Endothelial cell of umbilical vein (primary cell): Measurements from ENCODE around the gene CERS6.

Source experiments
- EZH2 ChIP-seq: IDR thresholded peaks from 2 replicates; pipeline ENCODE4 v1.6.1; 2012; ENCODE audit warnings: borderline replicate concordance, low read depth, mild to moderate bottlenecking, moderate library complexity, low read length, inconsistent platforms; ENCODE audit not compliant: severe bottlenecking
- FOS ChIP-seq: IDR thresholded peaks from 2 replicates; pipeline ENCODE4 v1.6.1; 2011; ENCODE audit warnings: mild to moderate bottlenecking, low read length, moderate library complexity, borderline replicate concordance; ENCODE audit not compliant: insufficient read depth
- GATA2 ChIP-seq: IDR thresholded peaks from 2 replicates; pipeline ENCODE4 v1.7.0; 2011; ENCODE audit warnings: low read depth, mild to moderate bottlenecking, moderate library complexity, mixed read lengths, low read length; ENCODE audit not compliant: insufficient read length, insufficient read depth
- JUN ChIP-seq: IDR thresholded peaks from 2 replicates; pipeline ENCODE4 v1.6.1; 2011; ENCODE audit warnings: borderline replicate concordance, low read depth; ENCODE audit not compliant: insufficient read length, insufficient read depth
- POLR2A ChIP-seq: IDR thresholded peaks from 2 replicates; pipeline ENCODE4 v1.6.1; 2012; ENCODE audit warnings: low read depth, mild to moderate bottlenecking, control low read depth, low read length
- POLR2AphosphoS5 ChIP-seq: IDR thresholded peaks from 2 replicates; pipeline ENCODE4 v1.6.1; 2012; ENCODE audit warnings: low read depth, mild to moderate bottlenecking, control low read depth, low read length, moderate library complexity; ENCODE audit not compliant: insufficient read depth
- TF ChIP-seq, protein P1 (sequence below), 2 donors: IDR thresholded peaks; 1 replicate in 1 of 2; 2 replicates in 1 of 2; pipeline ENCODE4 v1.5.1; 2011; ENCODE audit warnings: low read length in 2 of 2, mild to moderate bottlenecking in 2 of 2, moderate library complexity in 2 of 2, control low read depth in 1 of 2, inconsistent platforms in 1 of 2, low read depth in 1 of 2; ENCODE audit not compliant: insufficient read depth in 1 of 2; ENCODE audit errors: extremely low read depth in 1 of 2
- TF ChIP-seq, protein P2 (sequence below): IDR thresholded peaks from 2 replicates; pipeline ENCODE4 v1.6.1; 2011; ENCODE audit not compliant: insufficient read depth, insufficient read length

DNA sequence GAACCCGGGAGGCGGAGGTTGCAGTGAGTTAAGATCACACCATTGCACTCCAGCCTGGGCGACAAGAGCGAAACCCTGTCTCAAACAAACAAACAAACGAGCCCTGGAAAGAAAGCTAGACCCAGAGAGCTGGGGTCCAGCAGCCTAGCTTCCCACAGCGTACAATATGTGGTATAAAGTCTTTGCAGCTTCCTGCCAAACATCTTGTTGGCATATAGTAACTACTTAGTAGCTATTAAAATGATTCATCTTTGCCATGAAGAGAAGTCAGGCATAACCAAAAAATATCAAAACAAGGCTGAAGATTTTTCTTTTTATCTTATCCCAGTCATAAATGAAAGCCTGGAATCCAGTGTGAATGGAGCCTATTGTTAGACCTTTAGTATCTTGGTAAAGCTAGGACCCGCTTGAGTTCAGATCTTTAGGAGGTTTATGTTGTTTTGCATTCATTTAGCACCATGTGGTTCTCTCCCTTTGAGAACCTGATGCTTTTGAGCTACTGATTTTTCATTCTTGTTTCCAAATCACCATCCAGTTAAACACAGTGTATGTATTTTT is 206.7 kb downstream of the CERS6 start:
- TF ChIP-seq, protein P1, sequence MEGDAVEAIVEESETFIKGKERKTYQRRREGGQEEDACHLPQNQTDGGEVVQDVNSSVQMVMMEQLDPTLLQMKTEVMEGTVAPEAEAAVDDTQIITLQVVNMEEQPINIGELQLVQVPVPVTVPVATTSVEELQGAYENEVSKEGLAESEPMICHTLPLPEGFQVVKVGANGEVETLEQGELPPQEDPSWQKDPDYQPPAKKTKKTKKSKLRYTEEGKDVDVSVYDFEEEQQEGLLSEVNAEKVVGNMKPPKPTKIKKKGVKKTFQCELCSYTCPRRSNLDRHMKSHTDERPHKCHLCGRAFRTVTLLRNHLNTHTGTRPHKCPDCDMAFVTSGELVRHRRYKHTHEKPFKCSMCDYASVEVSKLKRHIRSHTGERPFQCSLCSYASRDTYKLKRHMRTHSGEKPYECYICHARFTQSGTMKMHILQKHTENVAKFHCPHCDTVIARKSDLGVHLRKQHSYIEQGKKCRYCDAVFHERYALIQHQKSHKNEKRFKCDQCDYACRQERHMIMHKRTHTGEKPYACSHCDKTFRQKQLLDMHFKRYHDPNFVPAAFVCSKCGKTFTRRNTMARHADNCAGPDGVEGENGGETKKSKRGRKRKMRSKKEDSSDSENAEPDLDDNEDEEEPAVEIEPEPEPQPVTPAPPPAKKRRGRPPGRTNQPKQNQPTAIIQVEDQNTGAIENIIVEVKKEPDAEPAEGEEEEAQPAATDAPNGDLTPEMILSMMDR (IDR thresholded peaks at IDR 0.05; ENCODE audit: extremely low read depth in 1 of 2, insufficient read depth in 1 of 2, low read depth in 1 of 2, low read length in 2 of 2), result no peak
- TF ChIP-seq POLR2A (no peak), POLR2AphosphoS5 (no peak), EZH2 (no peak), FOS (no peak), GATA2 (no peak), JUN (no peak)
- TF ChIP-seq, protein P2, sequence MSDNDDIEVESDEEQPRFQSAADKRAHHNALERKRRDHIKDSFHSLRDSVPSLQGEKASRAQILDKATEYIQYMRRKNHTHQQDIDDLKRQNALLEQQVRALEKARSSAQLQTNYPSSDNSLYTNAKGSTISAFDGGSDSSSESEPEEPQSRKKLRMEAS, result no peak
